HG03139 (cell line): ENCODE results near the gene AKR1E2.
"Not testable (repeated sequence)": the region's sequence is repeated elsewhere in the genome, so short reads cannot be mapped to it uniquely, and the experiment has no call there.

Experiments used
- ATAC-seq: cut with Tn5 transposase; IDR thresholded peaks from one replicate; pipeline ENCODE4 v1.9.1; 2021; ENCODE audit not compliant: unreplicated experiment

Gene AKR1E2

DNA sequence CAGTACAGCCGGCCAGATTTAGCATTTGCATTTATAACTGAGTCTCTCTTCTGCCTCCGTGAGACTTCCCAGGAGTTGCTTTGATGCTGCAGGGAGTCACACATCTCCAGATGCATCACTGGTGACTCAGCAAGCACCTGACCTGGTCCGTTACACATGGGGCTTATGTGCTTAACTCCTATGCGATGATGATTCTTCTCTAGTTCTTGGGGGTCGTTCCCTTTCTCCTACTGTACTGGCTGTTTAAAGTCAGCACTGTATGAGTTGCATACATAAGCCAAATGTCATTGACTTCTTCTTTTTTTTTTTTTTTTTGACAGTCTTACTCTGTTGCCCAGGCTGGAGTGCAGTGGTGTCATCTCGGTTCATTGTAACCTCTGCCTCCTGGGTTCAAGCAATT lies 13.0 kb upstream of the AKR1E2 start:
- no peak for ATAC-seq

- no peak for ATAC-seq
Measured at GRCh38 chr10:4813496-4813895, 12.5 kb upstream of the AKR1E2 start.

- not testable (repeated sequence) for ATAC-seq
Measured at GRCh38 chr10:4815646-4816180, 10.3 kb upstream of the AKR1E2 start.

- ATAC-seq: no peak
Measured at GRCh38 chr10:4816966-4817365, 9.0 kb upstream of the AKR1E2 start.

- no peak for ATAC-seq
Measured at GRCh38 chr10:4819067-4819466, 6.9 kb upstream of the AKR1E2 start.

GRCh38 chr10:4819707-4820106 lies 6.3 kb upstream of the AKR1E2 start:
- no peak for ATAC-seq

DNA sequence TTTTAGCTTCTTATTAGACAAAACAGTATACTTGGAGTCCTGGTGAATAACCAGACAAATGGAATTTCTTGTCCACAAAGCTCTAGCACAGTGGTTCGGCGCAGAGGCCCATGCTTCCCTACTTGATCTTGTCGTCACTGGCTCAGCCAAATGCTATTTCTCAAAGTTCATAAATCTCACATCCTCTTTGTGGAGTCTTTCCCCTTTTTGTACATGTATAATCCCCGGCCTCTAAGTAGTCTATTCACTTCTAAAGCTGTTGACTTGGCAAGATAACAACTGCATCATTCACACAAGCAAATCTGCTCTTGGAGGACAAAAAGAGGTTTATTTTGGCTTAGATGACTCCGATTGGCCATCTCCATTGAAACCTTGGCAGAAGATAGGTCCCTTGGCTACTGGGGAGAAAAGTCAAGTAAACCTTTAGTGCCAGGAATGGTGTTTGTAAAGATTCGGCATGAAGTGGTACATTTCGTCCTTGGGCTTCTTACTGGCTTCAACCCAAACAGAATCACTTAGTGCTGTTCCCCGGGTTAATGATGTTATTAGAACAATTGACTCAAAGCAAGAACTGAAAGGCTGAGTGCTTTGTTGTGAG lies 5.1 kb upstream of the AKR1E2 start:
- ATAC-seq: no peak

DNA sequence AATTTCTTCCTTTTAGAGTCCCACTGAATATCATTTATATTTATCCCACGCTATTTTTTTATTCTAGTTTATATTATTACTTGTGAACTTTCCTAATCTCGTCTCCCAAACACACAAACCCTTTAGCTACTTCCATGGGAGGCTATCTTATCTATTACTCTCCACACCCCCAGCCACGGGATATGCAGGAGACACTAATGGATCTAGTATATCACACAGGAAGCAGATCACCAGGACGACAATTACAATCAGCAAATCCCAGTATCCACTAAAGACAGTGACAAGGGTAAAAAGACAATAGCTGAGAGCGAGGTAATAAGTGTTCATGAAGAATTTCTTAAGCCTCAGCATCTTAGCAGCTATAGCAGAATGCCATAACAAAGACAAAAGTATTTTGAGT lies 3.8 kb upstream of the AKR1E2 start:
- no peak for ATAC-seq

DNA sequence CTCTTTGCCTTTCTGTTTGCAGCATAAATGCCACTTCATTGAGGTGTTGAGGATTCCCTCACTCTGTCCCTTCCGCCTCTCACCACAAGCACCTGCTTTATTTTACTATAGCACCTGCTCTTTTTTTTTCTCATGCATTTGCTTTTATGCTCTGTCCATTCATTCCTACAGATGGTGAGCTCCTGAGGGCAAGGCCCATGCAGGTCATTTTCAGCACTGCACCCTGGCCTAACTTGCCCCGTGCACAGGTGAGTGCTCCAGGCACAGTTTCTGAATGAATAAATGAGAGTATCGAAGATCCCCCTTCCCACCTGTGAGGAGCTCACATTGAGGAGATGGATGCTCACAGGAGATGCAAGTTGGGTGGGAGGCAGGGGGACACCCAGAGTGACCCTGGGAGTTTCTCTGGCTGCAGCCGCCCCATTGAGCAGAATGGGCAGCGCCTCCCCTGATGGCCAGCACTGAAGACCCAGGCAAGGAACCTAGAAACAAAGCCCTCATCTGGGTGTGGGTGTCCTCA lies 1.2 kb upstream of the AKR1E2 start:
- ATAC-seq: no peak

DNA sequence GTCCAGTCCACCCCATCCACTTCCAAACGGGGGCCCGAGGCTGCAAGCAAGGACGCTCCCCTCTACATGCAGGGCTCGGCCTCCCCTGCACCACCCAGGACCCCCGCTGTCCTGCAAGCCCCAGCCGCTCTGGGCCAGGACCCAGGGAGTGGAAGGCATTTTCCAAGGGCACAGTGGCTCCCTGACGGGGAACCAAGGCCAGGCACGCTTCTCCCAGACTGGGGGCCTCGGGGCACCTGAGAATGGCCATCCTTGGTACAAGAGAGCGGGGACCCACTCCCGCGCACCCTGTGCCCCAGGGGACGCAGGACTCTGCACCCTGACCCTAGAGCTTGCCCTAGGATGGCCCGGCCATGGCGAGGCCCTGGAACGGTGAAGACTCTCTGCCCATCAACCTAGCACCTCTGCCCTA lies 545 bp upstream of the AKR1E2 start:
- ATAC-seq: no peak

DNA sequence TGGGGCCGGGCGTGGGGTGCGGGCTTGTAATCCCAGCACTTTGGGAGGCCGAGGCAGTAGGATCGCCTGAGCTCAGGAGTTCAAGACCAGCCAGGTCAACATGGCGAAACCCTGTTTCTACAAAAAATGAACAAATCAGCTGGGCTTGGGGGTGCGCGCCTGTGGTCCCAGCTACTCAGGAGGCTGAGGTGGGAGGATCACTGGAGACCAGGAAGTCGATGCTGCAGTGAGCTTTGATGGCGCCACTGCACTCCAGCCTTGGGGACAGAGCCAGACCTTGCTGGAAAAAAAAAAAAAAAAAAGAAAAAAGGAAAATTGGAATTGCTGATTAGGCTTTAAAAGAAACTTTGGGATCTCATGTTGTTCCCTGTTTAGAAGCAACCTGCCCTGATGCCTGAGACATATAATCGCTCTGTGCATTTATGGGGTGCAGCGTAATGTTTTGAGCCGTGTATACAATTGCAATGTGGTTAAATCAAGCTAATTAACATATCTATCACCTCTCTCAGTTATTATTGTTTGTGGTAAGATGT lies 851 bp downstream of the AKR1E2 start:
- ATAC-seq: no peak

- ATAC-seq: no peak
Measured at GRCh38 chr10:4828005-4828404, 2.0 kb downstream of the AKR1E2 start.

- ATAC-seq: no peak
Measured at GRCh38 chr10:4830551-4830950, 4.5 kb downstream of the AKR1E2 start.

DNA sequence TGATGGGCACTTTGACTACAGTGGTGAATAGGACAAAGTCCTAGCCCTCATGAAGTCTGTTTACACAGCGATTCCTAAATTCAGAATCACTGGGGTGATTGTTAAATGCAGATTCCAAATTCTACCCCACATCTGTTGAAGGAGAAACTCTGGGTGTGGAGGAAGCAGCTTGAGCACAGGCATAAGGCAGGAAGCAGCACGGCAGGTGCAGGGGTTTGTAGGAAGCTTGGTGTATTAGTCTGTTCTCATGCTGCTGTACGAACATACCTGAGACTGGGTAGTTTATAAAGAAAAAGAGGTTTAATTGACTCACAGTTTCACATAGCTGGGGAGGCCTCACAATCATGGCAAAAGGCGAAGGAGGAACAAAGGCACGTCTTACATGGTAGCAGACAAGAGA lies 5.1 kb downstream of the AKR1E2 start:
- ATAC-seq: no peak

DNA sequence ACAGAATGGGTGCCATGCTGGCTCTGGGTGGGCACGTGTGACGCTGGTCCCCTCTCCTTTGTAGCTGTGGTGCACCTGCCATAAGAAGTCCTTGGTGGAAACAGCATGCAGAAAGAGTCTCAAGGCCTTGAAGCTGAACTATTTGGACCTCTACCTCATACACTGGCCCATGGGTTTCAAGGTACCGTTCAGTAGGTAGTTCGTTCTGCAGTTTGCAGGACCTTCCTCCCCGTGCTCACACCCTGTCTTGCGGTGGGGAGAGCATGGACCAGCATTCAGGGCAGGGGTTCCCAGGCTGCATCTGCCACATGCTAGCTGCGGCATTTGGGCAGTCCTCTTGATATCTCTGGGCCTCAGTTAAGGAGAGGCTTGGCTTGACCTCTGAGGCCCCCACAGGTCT lies 7.3 kb downstream of the AKR1E2 start:
- ATAC-seq: no peak

GRCh38 chr10:4834898-4835405 lies 8.9 kb downstream of the AKR1E2 start:
- ATAC-seq: no peak

DNA sequence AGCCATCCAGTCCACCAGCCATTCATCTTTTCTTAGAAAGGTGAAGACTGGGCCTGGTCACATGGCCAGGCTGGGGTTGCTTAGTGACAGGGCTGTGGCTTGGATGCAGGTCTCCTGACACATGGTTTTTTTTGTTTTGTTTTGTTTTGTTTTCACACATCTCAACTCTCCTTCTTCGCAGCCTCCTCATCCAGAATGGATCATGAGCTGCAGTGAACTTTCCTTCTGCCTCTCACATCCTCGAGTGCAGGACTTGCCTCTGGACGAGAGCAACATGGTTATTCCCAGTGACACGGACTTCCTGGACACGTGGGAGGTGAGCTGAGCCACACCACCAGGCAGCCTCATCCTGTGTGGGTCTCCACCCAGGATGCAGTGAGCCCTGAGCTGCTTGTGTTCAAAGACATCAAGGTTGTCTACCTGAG lies 9.5 kb downstream of the AKR1E2 start:
- ATAC-seq: no peak

DNA sequence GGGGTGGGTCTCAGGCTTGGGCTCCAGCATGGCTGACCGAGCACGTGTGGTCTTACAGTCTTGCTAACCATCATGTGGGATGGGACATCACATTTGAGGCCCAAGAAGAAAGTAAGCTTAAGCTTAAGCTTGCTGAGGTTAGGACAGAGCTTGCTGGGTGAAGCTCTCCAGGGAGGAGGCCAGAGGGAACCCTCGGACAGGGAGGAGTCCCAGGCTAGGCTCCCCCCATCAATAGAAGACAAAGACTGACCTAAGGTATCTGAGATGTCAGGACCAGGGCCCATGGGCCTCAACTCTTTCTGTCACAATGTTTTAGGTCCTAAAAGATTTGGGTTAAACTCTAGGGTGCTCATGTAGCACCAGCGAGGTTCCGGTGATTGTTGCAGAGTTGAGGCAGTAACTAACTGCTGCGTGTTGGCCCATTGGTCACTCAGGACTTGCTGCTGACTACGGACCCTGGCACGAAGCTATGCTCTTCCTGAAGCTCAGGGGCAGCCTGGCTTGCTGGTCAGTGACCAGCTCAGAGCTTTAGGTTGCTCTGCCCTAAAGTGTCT lies 10.5 kb downstream of the AKR1E2 start:
- ATAC-seq: no peak

DNA sequence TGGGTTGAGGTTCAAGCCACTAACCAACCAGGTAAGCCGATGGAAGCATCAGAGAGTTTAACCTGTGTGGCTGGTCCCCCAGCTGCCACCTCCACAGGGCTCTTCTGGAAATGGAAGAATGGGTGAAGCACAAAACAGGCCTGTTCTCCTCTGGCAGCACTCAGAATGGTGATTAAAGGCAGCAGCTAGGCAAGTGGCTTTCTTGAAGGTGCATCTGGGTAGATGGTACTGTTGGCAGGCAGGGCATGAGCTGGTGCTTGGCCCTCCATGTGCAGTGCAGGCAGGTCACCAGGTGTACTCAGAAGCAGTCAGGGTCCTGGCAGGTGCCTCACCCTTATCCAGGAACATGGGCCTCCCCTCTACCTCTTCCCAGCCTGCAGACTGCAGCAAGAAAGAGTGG lies 11.5 kb downstream of the AKR1E2 start:
- ATAC-seq: no peak

DNA sequence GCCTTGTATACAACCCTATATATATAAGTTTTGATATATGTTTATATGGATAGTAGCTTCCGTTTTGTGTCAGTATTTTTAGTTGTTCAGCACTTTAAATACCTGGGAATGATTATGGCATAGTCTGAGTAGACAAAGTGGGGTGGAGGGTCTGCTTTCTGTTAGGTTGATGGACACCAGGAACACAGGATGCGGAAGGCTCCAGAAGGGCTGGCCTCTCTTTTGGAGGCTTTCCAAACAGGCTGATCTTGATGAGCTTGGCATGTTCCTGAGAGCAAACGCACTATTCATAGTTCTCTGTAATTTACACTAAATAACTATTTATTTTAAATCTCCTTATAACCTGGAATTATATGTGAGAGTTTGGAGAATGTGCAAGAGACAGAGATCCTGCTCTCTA lies 12.7 kb downstream of the AKR1E2 start:
- no peak for ATAC-seq

DNA sequence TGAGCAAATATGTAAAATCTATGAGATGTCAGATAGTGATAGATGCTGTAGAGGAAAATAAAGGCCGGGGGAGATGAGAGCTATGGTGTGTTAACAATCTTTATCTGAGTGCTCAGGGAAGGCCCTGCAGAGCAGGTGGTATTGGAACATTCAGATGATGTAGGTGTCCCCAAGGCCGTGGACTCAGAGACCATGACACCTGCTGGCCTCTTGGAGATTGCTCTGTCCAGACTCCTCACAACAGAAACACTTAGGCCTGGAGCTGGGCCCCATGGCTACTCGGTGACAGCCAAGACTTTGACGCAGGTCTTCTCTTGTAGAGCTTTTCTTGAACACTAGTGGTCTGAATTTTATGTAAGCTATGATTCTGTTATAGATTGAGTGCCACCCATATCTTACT lies 13.3 kb downstream of the AKR1E2 start:
- ATAC-seq: no peak

DNA sequence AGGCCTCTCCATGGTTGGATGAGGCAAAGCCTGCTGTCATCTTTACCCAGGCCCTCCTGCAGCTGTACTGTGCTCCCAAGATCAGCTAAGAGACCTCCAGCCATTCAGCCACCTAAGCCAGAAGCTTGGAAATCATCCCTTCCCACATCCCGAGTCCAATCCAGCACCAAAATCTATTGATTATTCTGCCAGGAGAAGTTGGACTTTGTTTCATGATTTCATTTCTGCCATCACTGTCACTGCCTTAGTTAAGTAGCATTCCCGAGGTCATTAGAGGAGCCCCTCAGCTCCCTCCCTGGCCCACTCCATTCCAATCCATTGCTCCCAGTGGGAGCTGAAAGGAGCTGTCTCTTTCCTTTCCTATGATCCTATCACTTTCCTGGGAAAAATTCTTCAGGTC lies 14.1 kb downstream of the AKR1E2 start:
- no peak for ATAC-seq
